HCT116 (cell line): ENCODE data around the gene ACY1. TPM values are rescaled to one million over a fixed set of nuclear protein-coding genes. Genes with fewer than 3 reads are reported as not detected.

ENCODE experiments used
- ATAC-seq: fragments of 200-7000 bp; cut with Tn5 transposase; 2 replicates; pipeline ENCODE4 v1.9.1; 2020; ENCODE audit warnings: mild to moderate bottlenecking, moderate library complexity
- BruUV-seq: library from RNA; stranded (reverse); fragments of 400-500 nt; replicated peaks from 2 replicates; lab custom pipeline; 2021; lab: Mats Ljungman, UMichigan
- CTCF ChIA-PET: fragments of 300-600 bp; sonication (Branson Sonifier 250); formaldehyde crosslinking; loops from one replicate; lab custom pipeline; 2021; ENCODE audit warnings: antibody characterized with exemption; lab: Charles Lee
- POLR2A ChIA-PET: fragments of 300-600, 350-600 bp; sonication (Branson Sonifier 250); formaldehyde crosslinking; loops from one replicate; lab custom pipeline; 2021; ENCODE audit warnings: antibody characterized with exemption; lab: Charles Lee
- RAD21 ChIA-PET, 2 experiments: fragments of 300-600 bp; sonication (Branson Sonifier 250); formaldehyde crosslinking; loops; one replicate each; lab custom pipeline; 2023; ENCODE audit warnings: low total read pairs in 2 of 2; ENCODE audit not compliant: uncharacterized antibody in 2 of 2, unreplicated experiment in 2 of 2, low non-redundant PET in 1 of 2; lab: Charles Lee
- DNase-seq: peaks from one replicate; pipeline ENCODE4 v3.0.0-alpha.2; 2010; ENCODE audit warnings: low read depth, low spot score
- H2AFZ ChIP-seq: fragments of 200-600 bp; shearing (Covaris generic), sonication (generic); 2 replicates; pipeline ENCODE4 v1.6.1; 2017; ENCODE audit warnings: low read depth, mixed run types, mixed read lengths, antibody characterized with exemption, low read length; ENCODE audit not compliant: poor library complexity, severe bottlenecking
- H3K27ac ChIP-seq: 2 replicates; pipeline ENCODE4 v1.5.1; 2012; ENCODE audit warnings: low read depth, low read length
- H3K27me3 ChIP-seq: fragments of 200-600 bp; sonication (generic); 2 replicates; pipeline ENCODE4 v1.6.1; 2016; ENCODE audit warnings: mixed run types, low read length, mixed read lengths; ENCODE audit not compliant: insufficient read depth
- H3K36me3 ChIP-seq, 2 experiments: fragments of 200-500 bp in 1 of 2; fragments of 200-600 bp in 1 of 2; sonication (Bioruptor generic) in 1 of 2; sonication (generic) in 1 of 2; 2 replicates each; pipeline versions ENCODE4 v1.5.1 to v1.6.1; 2014 to 2016; ENCODE audit warnings: low read length in 2 of 2, inconsistent platforms in 1 of 2, mixed read lengths in 1 of 2, mixed run types in 1 of 2; ENCODE audit not compliant: insufficient read depth in 2 of 2, control insufficient read depth in 1 of 2
- H3K4me1 ChIP-seq, 2 experiments: fragments of 200-600 bp in 1 of 2; sonication (generic) in 1 of 2; 2 replicates each; pipeline versions ENCODE4 v1.5.1 to v1.6.1; 2012 to 2017; ENCODE audit warnings: low read length in 2 of 2, inconsistent platforms in 1 of 2, mild to moderate bottlenecking in 1 of 2, mixed read lengths in 1 of 2, mixed run types in 1 of 2, moderate library complexity in 1 of 2; ENCODE audit not compliant: insufficient read depth in 2 of 2, control insufficient read depth in 1 of 2
- H3K4me2 ChIP-seq: fragments of 200-600 bp; sonication (generic); 2 replicates; pipeline ENCODE4 v1.6.1; 2017; ENCODE audit warnings: mixed run types, low read length, mixed read lengths
- H3K4me3 ChIP-seq, 2 experiments: fragments of 200-600 bp in 1 of 2; sonication (generic) in 1 of 2; replicated peaks in 1 of 2; 2 replicates each; pipeline ENCODE4 v1.5.1; 2011 to 2016; ENCODE audit warnings: low read length in 2 of 2, control low read depth in 1 of 2, low read depth in 1 of 2, mild to moderate bottlenecking in 1 of 2, mixed read lengths in 1 of 2, mixed run types in 1 of 2
- H3K79me2 ChIP-seq: fragments of 200-600 bp; sonication (generic); 2 replicates; pipeline ENCODE4 v1.6.1; 2017; ENCODE audit warnings: mild to moderate bottlenecking, mixed run types, low read length, moderate library complexity, mixed read lengths; ENCODE audit not compliant: insufficient read depth
- H3K9ac ChIP-seq: fragments of 200-600 bp; sonication (generic); 2 replicates; pipeline ENCODE4 v1.6.1; 2016; ENCODE audit warnings: low read length, mixed read lengths
- H3K9me2 ChIP-seq: fragments of 200-600 bp; sonication (generic), shearing (Covaris generic); 2 replicates; pipeline ENCODE4 v1.6.1; 2017; ENCODE audit warnings: mixed run types, mild to moderate bottlenecking, moderate library complexity; ENCODE audit not compliant: insufficient read depth
- H3K9me3 ChIP-seq, 2 experiments: fragments of 200-500 bp in 1 of 2; fragments of 200-600 bp in 1 of 2; sonication (Bioruptor generic) in 1 of 2; sonication (generic) in 1 of 2; 2 replicates each; pipeline ENCODE4 v1.6.1; 2014 to 2017; ENCODE audit warnings: low read length in 2 of 2, mixed read lengths in 2 of 2, inconsistent platforms in 1 of 2, low read depth in 1 of 2, mild to moderate bottlenecking in 1 of 2, mixed run types in 1 of 2, moderate library complexity in 1 of 2; ENCODE audit not compliant: control insufficient read depth in 1 of 2, insufficient read depth in 1 of 2
- H4K20me1 ChIP-seq: fragments of 200-600 bp; sonication (generic), shearing (Covaris generic); 2 replicates; pipeline ENCODE4 v1.6.1; 2017; ENCODE audit warnings: mixed run types, mild to moderate bottlenecking, moderate library complexity; ENCODE audit not compliant: insufficient read depth
- FOSL1 ChIP-seq: IDR thresholded peaks from 2 replicates; pipeline ENCODE4 v1.6.1; 2012; ENCODE audit warnings: low read depth
- JUND ChIP-seq: IDR thresholded peaks from 2 replicates; pipeline ENCODE4 v1.6.1; 2012
- POLR2AphosphoS5 ChIP-seq: IDR thresholded peaks from 2 replicates; pipeline ENCODE4 v1.6.1; 2011; ENCODE audit warnings: mild to moderate bottlenecking, low read depth, low read length, moderate library complexity
- RAD21 ChIP-seq: IDR thresholded peaks from 2 replicates; pipeline ENCODE4 v1.6.1; 2012; ENCODE audit warnings: low read depth, mild to moderate bottlenecking
- SIN3A ChIP-seq: IDR thresholded peaks from 2 replicates; pipeline ENCODE4 v1.6.1; 2012; ENCODE audit warnings: low read depth
- intact Hi-C: fragments of 100-400 bp; cut with micrococcal nuclease; formaldehyde crosslinking; loops from 2 replicates; pipeline ENCODE4 v1.10.0; 2022
- total RNA-seq: library from RNA; stranded (reverse); gene quantifications from one replicate; pipeline ENCODE4 v1.2.1, GENCODE V29; 2021; ENCODE audit not compliant: unreplicated experiment
- TF ChIP-seq, protein P1 (sequence below), 3 experiments: fragments of 200-600 bp in 1 of 3; sonication (generic) in 1 of 3; IDR thresholded peaks in 2 of 3; conservative IDR thresholded peaks in 1 of 3; 2 replicates each; pipeline ENCODE4 v1.5.1; 2012 to 2017; ENCODE audit warnings: low read depth in 2 of 3, low read length in 2 of 3, antibody characterized with exemption in 1 of 3, borderline replicate concordance in 1 of 3, control low read depth in 1 of 3, mild to moderate bottlenecking in 1 of 3, mixed read lengths in 1 of 3, mixed run types in 1 of 3, moderate library complexity in 1 of 3; ENCODE audit not compliant: insufficient read depth in 1 of 3

The ACY1 gene
- total RNA-seq, 1 experiment from 2014 or later, result 73.2 TPM

DNA sequence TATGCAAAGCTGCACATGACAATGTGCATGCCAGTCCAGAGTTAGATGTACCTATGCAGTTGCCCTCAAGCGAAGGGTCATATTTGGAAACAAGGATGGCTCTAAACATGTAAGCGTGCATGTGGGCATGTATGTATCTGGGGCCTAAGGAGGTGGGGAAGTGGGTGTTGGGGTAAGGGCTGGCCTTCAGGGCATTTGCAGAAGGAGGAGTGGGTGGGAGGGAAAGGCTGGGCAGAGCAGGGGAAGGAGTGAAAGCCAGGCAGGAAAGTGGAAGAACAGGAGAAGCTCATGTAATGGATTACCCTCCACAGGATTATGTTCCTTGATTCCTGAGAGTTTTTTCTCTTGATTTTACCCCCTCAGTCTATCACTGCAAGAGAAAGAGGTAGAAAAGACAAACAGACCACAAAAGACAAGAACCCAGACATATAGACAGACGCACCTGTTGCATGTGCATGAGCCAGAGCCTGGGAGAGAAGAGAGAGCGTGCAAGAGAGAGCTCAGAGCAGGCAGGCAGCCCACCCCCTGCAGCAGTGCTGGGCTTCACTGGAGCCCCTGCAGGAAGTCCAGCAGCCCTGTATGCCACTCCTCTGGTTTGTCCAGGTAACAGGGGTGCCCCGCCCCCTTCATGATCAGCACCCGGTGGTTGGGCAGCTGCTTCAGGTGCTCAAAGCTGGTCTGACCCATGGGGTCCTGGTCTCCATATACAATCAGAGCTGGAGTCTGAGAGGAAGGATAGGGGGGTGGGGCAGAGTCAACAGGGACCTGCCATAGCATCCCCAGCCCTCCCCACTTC is 14.3 kb upstream of the ACY1 start:
- Histone ChIP-seq H3K9me3 (no peaks in the 10 kb centered on the region), H3K4me1 (peaks cover 26 to 62% of the 10 kb centered on the region in 2 experiments), H3K4me2 (peak overlapping the region; percentile 99), H3K9me2 (no peaks in the 10 kb centered on the region), H3K79me2 (peaks cover 43% of the 10 kb centered on the region), H3K27ac (peak overlapping the region; percentile 82), H4K20me1 (0 out of 2 replicates have a peak, but pooled peaks cover 4% of the 10 kb centered on the region), H3K36me3 (peaks cover 5 to 18% of the 10 kb centered on the region in 2 experiments; a peak in 2 of 4 replicates), H3K9ac (no peak overlapping the region), H2AFZ (no peak overlapping the region), H3K4me3 (no peak overlapping the region), H3K27me3 (no peaks in the 10 kb centered on the region)
- CTCF ChIA-PET, result interaction anchor here (1.1 to 1.4 kb wide), 2 partner anchors 13 to 26 kb away, joined by 5 to 6 read pairs; partner anchors contain the start of gene ACY1
- TF ChIP-seq POLR2AphosphoS5, result no peak; the same call in 1 of the 2 replicates
- TF ChIP-seq FOSL1, result no peak
- TF ChIP-seq, protein P1, sequence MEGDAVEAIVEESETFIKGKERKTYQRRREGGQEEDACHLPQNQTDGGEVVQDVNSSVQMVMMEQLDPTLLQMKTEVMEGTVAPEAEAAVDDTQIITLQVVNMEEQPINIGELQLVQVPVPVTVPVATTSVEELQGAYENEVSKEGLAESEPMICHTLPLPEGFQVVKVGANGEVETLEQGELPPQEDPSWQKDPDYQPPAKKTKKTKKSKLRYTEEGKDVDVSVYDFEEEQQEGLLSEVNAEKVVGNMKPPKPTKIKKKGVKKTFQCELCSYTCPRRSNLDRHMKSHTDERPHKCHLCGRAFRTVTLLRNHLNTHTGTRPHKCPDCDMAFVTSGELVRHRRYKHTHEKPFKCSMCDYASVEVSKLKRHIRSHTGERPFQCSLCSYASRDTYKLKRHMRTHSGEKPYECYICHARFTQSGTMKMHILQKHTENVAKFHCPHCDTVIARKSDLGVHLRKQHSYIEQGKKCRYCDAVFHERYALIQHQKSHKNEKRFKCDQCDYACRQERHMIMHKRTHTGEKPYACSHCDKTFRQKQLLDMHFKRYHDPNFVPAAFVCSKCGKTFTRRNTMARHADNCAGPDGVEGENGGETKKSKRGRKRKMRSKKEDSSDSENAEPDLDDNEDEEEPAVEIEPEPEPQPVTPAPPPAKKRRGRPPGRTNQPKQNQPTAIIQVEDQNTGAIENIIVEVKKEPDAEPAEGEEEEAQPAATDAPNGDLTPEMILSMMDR (IDR thresholded peaks at IDR 0.05 in 2 of 3, conservative IDR thresholded peaks at IDR 0.05 in 1 of 3; ENCODE audit: borderline replicate concordance in 1 of 3, insufficient read depth in 1 of 3, low read depth in 2 of 3, low read length in 2 of 3), result no peak
- no peak for TF ChIP-seq SIN3A
- no peak for TF ChIP-seq JUND
- TF ChIP-seq RAD21, result no peak
- no peak for ATAC-seq
- intact Hi-C loops, result no loop called here
- BruUV-seq, result TSS peak; percentile 14
- POLR2A ChIA-PET, result interaction anchor here (1.0 to 1.6 kb wide), 3 partner anchors 14 to 27 kb away, joined by 3 to 5 read pairs (median 3); partner anchors contain the start of genes RPL29 and RRP9
- no peak for DNase-seq
- RAD21 ChIA-PET, result no interaction called here
